ENCODE measurements around the gene CALB2. TPM values are rescaled to one million over a fixed set of nuclear protein-coding genes. Genes with fewer than 3 reads are reported as not detected.

Gene CALB2
- total and polyA plus RNA-seq, 2 donors (not counting 1 experiment from before 2014, with no cell fraction given) = not detected

DNA sequence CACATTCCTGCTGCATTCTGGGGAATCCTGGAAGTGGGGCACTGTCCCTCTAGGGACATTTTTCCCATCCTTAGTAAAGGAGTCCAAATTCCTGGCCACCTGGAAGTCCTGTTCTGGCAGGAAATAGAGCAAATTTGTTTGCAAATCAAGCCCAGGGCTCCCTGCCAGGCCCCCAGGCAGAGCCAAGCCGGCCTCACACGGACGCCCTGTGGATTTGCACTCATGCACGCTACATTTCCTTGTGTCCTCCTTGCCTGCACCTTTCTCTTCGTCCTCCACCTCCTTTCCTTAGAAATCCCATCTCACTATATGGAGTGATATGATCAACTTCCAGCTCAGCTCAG lies 7.0 kb upstream of the CALB2 start:
- no peaks in the 10 kb centered on the region for H3K4me1 ChIP-seq (ENCODE audit: control insufficient read depth in 2 of 2, insufficient read depth in 2 of 2, low read length in 2 of 2)
- Mint-ChIP-seq H3K27ac (no peak overlapping the region), H3K27me3 (peaks cover 13% of the 10 kb centered on the region), H3K4me1 (no peaks in the 10 kb centered on the region), H3K9me3 (ENCODE audit: insufficient read depth) (no peaks in the 10 kb centered on the region), H3K4me3 (no peak overlapping the region)
- H3K27ac ChIP-seq (ENCODE audit: low read length in 2 of 2) = no peak overlapping the region
- DNase-seq (no peak), ATAC-seq (ENCODE audit: low read depth) (no peak)
- TF ChIP-seq, protein P1, sequence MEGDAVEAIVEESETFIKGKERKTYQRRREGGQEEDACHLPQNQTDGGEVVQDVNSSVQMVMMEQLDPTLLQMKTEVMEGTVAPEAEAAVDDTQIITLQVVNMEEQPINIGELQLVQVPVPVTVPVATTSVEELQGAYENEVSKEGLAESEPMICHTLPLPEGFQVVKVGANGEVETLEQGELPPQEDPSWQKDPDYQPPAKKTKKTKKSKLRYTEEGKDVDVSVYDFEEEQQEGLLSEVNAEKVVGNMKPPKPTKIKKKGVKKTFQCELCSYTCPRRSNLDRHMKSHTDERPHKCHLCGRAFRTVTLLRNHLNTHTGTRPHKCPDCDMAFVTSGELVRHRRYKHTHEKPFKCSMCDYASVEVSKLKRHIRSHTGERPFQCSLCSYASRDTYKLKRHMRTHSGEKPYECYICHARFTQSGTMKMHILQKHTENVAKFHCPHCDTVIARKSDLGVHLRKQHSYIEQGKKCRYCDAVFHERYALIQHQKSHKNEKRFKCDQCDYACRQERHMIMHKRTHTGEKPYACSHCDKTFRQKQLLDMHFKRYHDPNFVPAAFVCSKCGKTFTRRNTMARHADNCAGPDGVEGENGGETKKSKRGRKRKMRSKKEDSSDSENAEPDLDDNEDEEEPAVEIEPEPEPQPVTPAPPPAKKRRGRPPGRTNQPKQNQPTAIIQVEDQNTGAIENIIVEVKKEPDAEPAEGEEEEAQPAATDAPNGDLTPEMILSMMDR (IDR thresholded peaks at IDR 0.05) = no peak
- TF ChIP-seq EZH2 (IDR thresholded peaks at IDR 0.05; ENCODE audit: borderline replicate concordance, insufficient read depth, low read depth, low read length, poor library complexity, severe bottlenecking) = no peak
- H3K9me3 ChIP-seq (ENCODE audit: control extremely low read depth in 1 of 3, control insufficient read depth in 2 of 3, insufficient read depth in 1 of 3, low read length in 2 of 3) = no peaks in the 10 kb centered on the region
- ChIA-PET CTCF (interaction anchor here (1.3 kb wide), 1 partner anchor 9 kb away, joined by 3 read pairs; no protein-coding TSS in a partner anchor), POLR2A (no interaction called here)
- H3K79me2 ChIP-seq (ENCODE audit: control insufficient read depth, insufficient read depth, low read length) = no peaks in the 10 kb centered on the region
- intact Hi-C loops (cut with micrococcal nuclease) = no loop called here
- WGBS (ENCODE audit: insufficient coverage) = 80% methylated on average over 2 of the region's 5 CpGs
- H3K4me2 ChIP-seq (replicated peaks; ENCODE audit: low read depth, low read length, poor library complexity, severe bottlenecking) = no peak overlapping the region
- no peaks in the 10 kb centered on the region for H4K20me1 ChIP-seq (ENCODE audit: control insufficient read depth, insufficient read depth, low read length, poor library complexity, severe bottlenecking)
- H3K27me3 ChIP-seq (replicated peaks in 1 of 4; ENCODE audit: control extremely low read depth in 1 of 4, control insufficient read depth in 3 of 4, insufficient read depth in 4 of 4, low read length in 3 of 4) = no peaks in the 10 kb centered on the region
- no peak overlapping the region for H2AFZ ChIP-seq (ENCODE audit: insufficient read depth, low read depth, low read length, poor library complexity, severe bottlenecking)
- H3K4me3 ChIP-seq (ENCODE audit: control extremely low read depth in 1 of 5, extremely low read depth in 1 of 5, insufficient read depth in 1 of 5, low read depth in 2 of 5, low read length in 4 of 5) = no peak overlapping the region
- no peak overlapping the region for H3K9ac ChIP-seq (ENCODE audit: low read length)
- H3K36me3 ChIP-seq (replicated peaks in 1 of 2; ENCODE audit: control extremely low read depth in 1 of 2, control insufficient read depth in 1 of 2, extremely low read depth in 1 of 2, insufficient read depth in 2 of 2, low read length in 1 of 2) = no peaks in the 10 kb centered on the region

DNA sequence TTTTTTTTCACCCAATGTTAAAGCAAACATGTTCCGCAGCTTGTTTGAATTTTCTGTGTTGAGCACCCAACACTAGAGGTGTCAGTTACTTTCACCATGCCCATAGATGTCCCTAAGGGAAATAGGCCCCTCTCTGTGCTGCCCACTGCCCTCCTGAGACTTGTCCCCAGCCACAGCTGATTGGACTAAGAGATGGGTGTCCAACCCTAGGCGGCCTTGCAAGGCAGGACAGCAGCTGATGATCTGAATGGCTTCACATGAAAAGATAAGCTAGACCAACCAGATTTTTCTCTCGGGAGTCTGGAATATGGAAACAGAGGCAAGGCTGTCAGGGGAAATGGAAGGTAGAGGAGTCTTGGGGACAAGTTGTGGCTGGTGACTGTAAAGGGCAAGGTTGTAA lies 6.1 kb upstream of the CALB2 start:
- peaks cover 0 to 5% (median 0%) of the 10 kb centered on the region in 4 experiments for H3K27me3 ChIP-seq (replicated peaks in 1 of 4; ENCODE audit: control extremely low read depth in 1 of 4, control insufficient read depth in 3 of 4, insufficient read depth in 4 of 4, low read length in 3 of 4)
- H3K4me3 ChIP-seq (ENCODE audit: control extremely low read depth in 1 of 5, extremely low read depth in 1 of 5, insufficient read depth in 1 of 5, low read depth in 2 of 5, low read length in 4 of 5) = no peak overlapping the region
- intact Hi-C loops (cut with micrococcal nuclease) = no loop called here
- no peak overlapping the region for H3K4me2 ChIP-seq (replicated peaks; ENCODE audit: low read depth, low read length, poor library complexity, severe bottlenecking)
- H3K4me1 ChIP-seq (ENCODE audit: control insufficient read depth in 2 of 2, insufficient read depth in 2 of 2, low read length in 2 of 2) = no peaks in the 10 kb centered on the region
- no peaks in the 10 kb centered on the region for H3K9me3 Mint-ChIP-seq (ENCODE audit: insufficient read depth)
- H2AFZ ChIP-seq (ENCODE audit: insufficient read depth, low read depth, low read length, poor library complexity, severe bottlenecking) = no peak overlapping the region
- no peaks in the 10 kb centered on the region for H3K79me2 ChIP-seq (ENCODE audit: control insufficient read depth, insufficient read depth, low read length)
- no peak for ATAC-seq (ENCODE audit: low read depth)
- 100% methylated on average over 3 of the region's 3 CpGs for WGBS (ENCODE audit: insufficient coverage)
- no peak for TF ChIP-seq EZH2 (IDR thresholded peaks at IDR 0.05; ENCODE audit: borderline replicate concordance, insufficient read depth, low read depth, low read length, poor library complexity, severe bottlenecking)
- no peak overlapping the region for H3K27ac ChIP-seq (ENCODE audit: low read length in 2 of 2)
- no peaks in the 10 kb centered on the region for H4K20me1 ChIP-seq (ENCODE audit: control insufficient read depth, insufficient read depth, low read length, poor library complexity, severe bottlenecking)
- no peaks in the 10 kb centered on the region for H3K36me3 ChIP-seq (replicated peaks in 1 of 2; ENCODE audit: control extremely low read depth in 1 of 2, control insufficient read depth in 1 of 2, extremely low read depth in 1 of 2, insufficient read depth in 2 of 2, low read length in 1 of 2)
- POLR2A ChIA-PET = no interaction called here
- CTCF ChIA-PET = no interaction called here
- H3K9me3 ChIP-seq (ENCODE audit: control extremely low read depth in 1 of 3, control insufficient read depth in 2 of 3, insufficient read depth in 1 of 3, low read length in 2 of 3) = no peaks in the 10 kb centered on the region
- H3K27ac Mint-ChIP-seq = no peak overlapping the region
- H3K4me1 Mint-ChIP-seq = no peaks in the 10 kb centered on the region
- no peak overlapping the region for H3K9ac ChIP-seq (ENCODE audit: low read length)
- DNase-seq = no peak
- no peak overlapping the region for H3K4me3 Mint-ChIP-seq
- peaks cover 16% of the 10 kb centered on the region for H3K27me3 Mint-ChIP-seq
